Vagina (tissue), 2 donors: ENCODE results near the gene ZCCHC7. TPM values are rescaled to one million over a fixed set of nuclear protein-coding genes. Genes with fewer than 3 reads are reported as not detected.

ENCODE experiments used
- DNase-seq, 2 donors: peaks; one replicate each; pipeline ENCODE4 v3.0.0-alpha.2; 2017; ENCODE audit errors: extremely low spot score in 2 of 2
- H3K27ac ChIP-seq: fragments of 200-600 bp; sonication (generic); one replicate; pipeline ENCODE4 v1.5.1; 2019
- H3K27me3 ChIP-seq: fragments of 200-600 bp; sonication (generic); one replicate; pipeline ENCODE4 v1.5.1; 2019
- H3K36me3 ChIP-seq, 2 donors: fragments of 200-600 bp; sonication (generic); one replicate each; pipeline ENCODE4 v1.5.1; 2017 to 2019
- H3K4me1 ChIP-seq: fragments of 200-600 bp; sonication (generic); one replicate; pipeline ENCODE4 v1.5.1; 2019
- H3K4me3 ChIP-seq, 2 donors: fragments of 200-600 bp; sonication (generic); 1 replicate in 1 of 2; 2 replicates in 1 of 2; pipeline ENCODE4 v1.5.1; 2016 to 2019
- H3K9me3 ChIP-seq: fragments of 200-600 bp; sonication (generic); one replicate; pipeline ENCODE4 v1.5.1; 2019
- CTCF ChIP-seq, 3 experiments: fragments of 450-650 bp in 2 of 3; fragments of 200-600 bp in 1 of 3; sonication (generic) in 1 of 3; IDR thresholded peaks; one replicate each; pipeline ENCODE4 v1.5.1; 2017 to 2019; ENCODE audit warnings: antibody characterized with exemption in 3 of 3, mild to moderate bottlenecking in 2 of 3, moderate library complexity in 2 of 3
- POLR2A ChIP-seq, 2 donors: fragments of 450-650 bp; IDR thresholded peaks; one replicate each; pipeline ENCODE4 v1.6.1; 2017; ENCODE audit warnings: antibody characterized with exemption in 2 of 2, mild to moderate bottlenecking in 2 of 2, moderate library complexity in 2 of 2
- POLR2AphosphoS5 ChIP-seq, 2 donors: sonication (generic); formaldehyde crosslinking; IDR thresholded peaks; one replicate each; pipeline ENCODE4 v1.9.0; 2017; ENCODE audit warnings: antibody characterized with exemption in 2 of 2, mild to moderate bottlenecking in 2 of 2, low read depth in 1 of 2; ENCODE audit not compliant: insufficient read depth in 1 of 2
- intact Hi-C: fragments of 100-400 bp; cut with DNase I; formaldehyde crosslinking; loops from one replicate; pipeline ENCODE4 v1.15.1; 2023
- total RNA-seq: library from RNA; depleted of rRNA; stranded (reverse); fragments of >200 nt; gene quantifications from one replicate; pipeline ENCODE4 v1.2.3, GENCODE V29; 2016

The ZCCHC7 gene
- total RNA-seq, 1 donor from 2014 or later = 15.2 TPM

GRCh38 chr9:37259951-37260350 is 139.6 kb downstream of the ZCCHC7 start:
- no peak for DNase-seq
- H3K36me3 ChIP-seq = no peaks in the 10 kb centered on the region
- H3K4me1 ChIP-seq = no peaks in the 10 kb centered on the region
- no peaks in the 10 kb centered on the region for H3K9me3 ChIP-seq
- no peaks in the 10 kb centered on the region for H3K27me3 ChIP-seq
- intact Hi-C loops = no loop called here
- H3K27ac ChIP-seq = no peak overlapping the region
- H3K4me3 ChIP-seq = no peak overlapping the region
- TF ChIP-seq POLR2AphosphoS5 (IDR thresholded peaks at IDR 0.05; ENCODE audit: insufficient read depth in 1 of 2, low read depth in 1 of 2) (no peak), POLR2A (IDR thresholded peaks at IDR 0.05) (no peak), CTCF (IDR thresholded peaks at IDR 0.05) (no peak)

GRCh38 chr9:37262410-37262809 is 142.0 kb downstream of the ZCCHC7 start:
- H3K27ac ChIP-seq = no peak overlapping the region
- no peaks in the 10 kb centered on the region for H3K36me3 ChIP-seq
- DNase-seq = no peak
- H3K27me3 ChIP-seq = no peaks in the 10 kb centered on the region
- H3K4me3 ChIP-seq = no peak overlapping the region
- H3K4me1 ChIP-seq = no peaks in the 10 kb centered on the region
- TF ChIP-seq POLR2A (IDR thresholded peaks at IDR 0.05) (no peak), POLR2AphosphoS5 (IDR thresholded peaks at IDR 0.05; ENCODE audit: insufficient read depth in 1 of 2, low read depth in 1 of 2) (no peak), CTCF (IDR thresholded peaks at IDR 0.05) (no peak)
- intact Hi-C loops = no loop called here
- H3K9me3 ChIP-seq = no peaks in the 10 kb centered on the region

GRCh38 chr9:37264539-37264938 is 144.2 kb downstream of the ZCCHC7 start:
- no peak for TF ChIP-seq POLR2AphosphoS5 (IDR thresholded peaks at IDR 0.05; ENCODE audit: insufficient read depth in 1 of 2, low read depth in 1 of 2)
- no peaks in the 10 kb centered on the region for H3K9me3 ChIP-seq
- H3K4me1 ChIP-seq = no peaks in the 10 kb centered on the region
- no peak overlapping the region for H3K27ac ChIP-seq
- no peak overlapping the region for H3K4me3 ChIP-seq
- no peak for DNase-seq
- intact Hi-C loops = no loop called here
- no peaks in the 10 kb centered on the region for H3K27me3 ChIP-seq
- no peaks in the 10 kb centered on the region for H3K36me3 ChIP-seq

GRCh38 chr9:37266630-37267029 is 146.3 kb downstream of the ZCCHC7 start:
- no peaks in the 10 kb centered on the region for H3K36me3 ChIP-seq
- H3K4me3 ChIP-seq = no peak overlapping the region
- H3K4me1 ChIP-seq = no peaks in the 10 kb centered on the region
- H3K9me3 ChIP-seq = no peaks in the 10 kb centered on the region
- intact Hi-C loops = no loop called here
- DNase-seq = no peak
- no peak for TF ChIP-seq POLR2A (IDR thresholded peaks at IDR 0.05)
- no peak for TF ChIP-seq CTCF (IDR thresholded peaks at IDR 0.05)
- no peak for TF ChIP-seq POLR2AphosphoS5 (IDR thresholded peaks at IDR 0.05; ENCODE audit: insufficient read depth in 1 of 2, low read depth in 1 of 2)
- no peak overlapping the region for H3K27ac ChIP-seq
- H3K27me3 ChIP-seq = no peaks in the 10 kb centered on the region

- H3K27me3 ChIP-seq = no peaks in the 10 kb centered on the region
- no peaks in the 10 kb centered on the region for H3K4me1 ChIP-seq
- H3K36me3 ChIP-seq = no peaks in the 10 kb centered on the region
- DNase-seq = no peak
- intact Hi-C loops = no loop called here
- H3K9me3 ChIP-seq = no peaks in the 10 kb centered on the region
- no peak overlapping the region for H3K27ac ChIP-seq
- TF ChIP-seq POLR2AphosphoS5 (IDR thresholded peaks at IDR 0.05; ENCODE audit: insufficient read depth in 1 of 2, low read depth in 1 of 2) = no peak
- no peak for TF ChIP-seq POLR2A (IDR thresholded peaks at IDR 0.05)
- no peak for TF ChIP-seq CTCF (IDR thresholded peaks at IDR 0.05)
- H3K4me3 ChIP-seq = no peak overlapping the region
Observed at GRCh38 chr9:37269221-37269620, 148.8 kb downstream of the ZCCHC7 start.

- no peaks in the 10 kb centered on the region for H3K36me3 ChIP-seq
- no peak for DNase-seq
- H3K4me3 ChIP-seq = no peak overlapping the region
- H3K4me1 ChIP-seq = no peaks in the 10 kb centered on the region
- no peak overlapping the region for H3K27ac ChIP-seq
- no peaks in the 10 kb centered on the region for H3K27me3 ChIP-seq
- intact Hi-C loops = no loop called here
- no peaks in the 10 kb centered on the region for H3K9me3 ChIP-seq
- TF ChIP-seq POLR2AphosphoS5 (IDR thresholded peaks at IDR 0.05; ENCODE audit: insufficient read depth in 1 of 2, low read depth in 1 of 2) (no peak), POLR2A (IDR thresholded peaks at IDR 0.05) (no peak), CTCF (IDR thresholded peaks at IDR 0.05) (no peak)
Observed at GRCh38 chr9:37271679-37272078, 151.3 kb downstream of the ZCCHC7 start.
